ENCODE results near the gene CSF1R.

CSF1R gene

DNA sequence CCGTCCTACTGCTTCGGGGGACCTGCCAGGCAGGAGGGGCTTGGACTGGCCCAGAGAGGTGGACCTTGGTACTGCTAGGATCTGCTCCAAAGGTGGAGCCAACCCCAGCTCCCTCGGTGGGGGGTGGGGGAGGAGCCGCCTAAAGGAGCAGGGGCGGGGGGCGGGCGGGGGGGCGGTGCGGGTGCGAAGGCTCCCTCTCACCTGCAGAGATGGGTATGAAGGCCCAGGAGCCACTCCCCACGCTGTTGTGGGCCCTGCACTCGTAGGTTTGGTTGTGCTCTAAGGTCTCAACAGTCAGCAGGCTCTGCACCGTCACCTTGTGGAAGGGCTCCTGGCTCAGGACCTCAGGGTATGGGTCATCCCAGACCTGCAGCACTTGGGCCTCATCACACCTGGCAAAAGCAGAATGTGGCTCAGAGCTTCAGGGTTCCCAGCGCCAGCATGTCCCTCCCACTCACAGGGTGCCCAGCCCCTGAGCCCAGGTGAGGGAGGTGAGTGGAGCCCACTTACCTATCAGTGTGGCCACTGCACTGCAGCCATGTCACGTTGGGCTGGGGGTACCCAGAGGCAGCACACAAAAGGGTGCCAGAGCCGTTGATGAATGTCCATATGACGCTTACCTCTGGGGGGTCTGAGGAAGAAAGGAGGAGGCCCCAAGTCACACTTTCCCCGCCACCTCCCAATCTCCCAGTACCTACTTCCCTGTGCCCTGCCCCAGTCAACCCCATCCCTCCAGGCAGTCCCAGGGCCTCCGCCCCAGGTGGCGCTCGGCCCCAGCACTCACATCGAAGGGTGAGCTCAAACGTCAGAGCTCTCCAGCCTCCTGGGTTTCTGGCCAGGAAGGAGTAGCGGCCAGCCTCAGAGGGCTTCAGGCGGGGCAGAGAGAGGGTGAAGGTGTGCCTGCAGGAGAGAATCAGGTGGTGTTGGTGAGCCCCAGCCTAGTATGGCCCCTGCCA, 16.4 kb downstream of the CSF1R start:
- DNase-seq: no peak

- DNase-seq: no peak
Observed at GRCh38 chr5:150068961-150069645, 17.3 kb downstream of the CSF1R start.

GRCh38 chr5:150068472-150068871, 17.9 kb downstream of the CSF1R start:
- DNase-seq: peak; percentile 8

GRCh38 chr5:150068071-150068470, 18.3 kb downstream of the CSF1R start:
- no peak for DNase-seq

DNA sequence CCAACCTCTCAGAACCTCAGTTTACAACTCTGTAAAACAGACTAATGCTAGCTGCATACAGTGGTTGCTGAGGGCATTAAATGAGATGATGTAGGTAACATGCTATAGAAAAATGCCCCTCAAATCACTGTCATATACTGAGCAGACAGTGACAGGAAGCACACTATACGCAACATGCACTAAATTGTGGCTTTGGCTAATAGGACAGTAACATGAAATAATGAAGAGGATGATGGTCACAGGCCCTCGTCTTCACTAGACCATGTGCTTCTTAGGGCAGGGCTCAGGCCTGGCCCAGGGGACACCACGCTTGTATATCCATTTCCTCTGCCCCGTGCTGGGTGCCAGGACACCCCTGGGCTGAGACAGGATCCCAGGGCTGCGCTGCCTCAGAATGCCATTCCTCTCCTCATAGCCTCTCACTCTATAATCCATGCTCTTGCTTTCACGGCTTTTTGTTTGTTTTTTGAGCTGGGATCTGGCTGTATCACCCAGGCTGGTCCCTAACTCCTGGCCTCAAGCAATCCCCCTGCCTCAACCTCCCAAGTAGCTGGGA, 18.9 kb downstream of the CSF1R start:
- no peak for DNase-seq

DNA sequence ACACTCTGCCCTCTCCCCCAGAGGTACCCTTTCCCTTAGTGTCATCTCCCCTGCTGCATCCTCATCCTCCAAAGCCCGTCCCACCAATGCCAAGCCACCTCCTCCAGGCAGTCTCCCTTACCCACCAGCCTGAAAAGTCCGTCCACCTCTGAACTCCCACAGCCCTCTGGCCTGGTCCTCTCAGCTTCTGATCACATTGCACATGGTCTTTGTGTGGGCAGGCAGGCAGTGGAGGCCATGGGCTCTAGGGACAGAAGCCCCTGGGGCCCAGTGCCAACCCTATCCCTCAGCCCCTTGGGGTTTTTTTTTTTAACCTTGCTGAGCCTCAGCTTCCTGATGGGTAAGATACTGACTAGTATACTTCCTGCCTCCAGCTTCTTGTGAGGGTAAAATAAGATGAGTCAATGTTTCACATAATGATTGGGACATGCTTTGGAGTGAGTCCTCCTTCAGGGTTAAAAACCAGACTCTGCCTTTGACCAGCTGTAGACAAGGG, 19.4 kb downstream of the CSF1R start:
- no peak for DNase-seq

GRCh38 chr5:150066436-150066835, 19.9 kb downstream of the CSF1R start:
- no peak for DNase-seq

DNA sequence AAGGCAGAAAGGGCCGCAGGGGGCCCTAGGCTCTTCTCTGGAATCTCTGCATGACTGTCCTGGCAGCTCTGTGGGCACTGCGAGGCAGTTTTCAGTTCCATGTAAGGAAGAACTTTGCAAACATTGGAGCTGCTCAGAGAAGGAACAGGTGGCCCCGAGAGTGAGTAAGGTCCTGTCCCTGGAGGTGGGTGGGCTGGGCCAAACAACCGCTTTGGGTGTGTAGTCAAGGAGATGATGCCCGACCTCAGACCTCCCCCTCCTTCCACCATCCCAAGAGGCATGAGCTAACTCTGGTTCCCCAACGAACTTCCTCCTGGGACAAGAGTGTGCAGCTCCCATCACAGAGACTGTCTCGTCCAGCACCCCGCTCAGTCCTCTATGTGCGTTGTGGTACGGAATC, 20.5 kb downstream of the CSF1R start:
- DNase-seq: no peak

- no peak for DNase-seq
Observed at GRCh38 chr5:150065346-150065745, 21.0 kb downstream of the CSF1R start.

GRCh38 chr5:150064681-150065220, 21.6 kb downstream of the CSF1R start:
- peak; percentile 80 for DNase-seq

DNA sequence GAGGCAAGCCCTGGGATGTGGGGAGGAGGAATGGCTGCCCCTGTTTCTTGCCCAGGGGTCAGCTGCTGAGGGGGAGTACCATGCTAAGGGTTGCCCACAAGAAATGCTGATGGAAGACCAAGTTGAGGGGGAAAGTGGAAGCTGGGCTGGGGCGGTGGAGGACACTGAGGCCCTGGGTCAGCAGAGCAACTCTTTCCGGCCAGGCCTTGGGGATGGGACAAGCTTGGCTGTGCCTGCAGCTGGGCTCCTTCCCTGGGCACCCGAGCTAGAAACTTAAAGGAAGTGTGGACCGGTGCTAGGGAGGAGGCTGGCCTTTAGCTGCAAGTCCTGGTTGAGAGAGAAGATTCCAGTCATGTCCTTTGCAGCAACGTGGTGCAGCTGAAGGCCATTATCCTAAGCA, 22.7 kb downstream of the CSF1R start:
- DNase-seq: no peak

GRCh38 chr5:150062216-150062922, 24.0 kb downstream of the CSF1R start:
- DNase-seq: no peak

- no peak for DNase-seq
Observed at GRCh38 chr5:150061538-150061995, 24.8 kb downstream of the CSF1R start.

GRCh38 chr5:150060471-150060870, 25.9 kb downstream of the CSF1R start:
- no peak for DNase-seq

DNA sequence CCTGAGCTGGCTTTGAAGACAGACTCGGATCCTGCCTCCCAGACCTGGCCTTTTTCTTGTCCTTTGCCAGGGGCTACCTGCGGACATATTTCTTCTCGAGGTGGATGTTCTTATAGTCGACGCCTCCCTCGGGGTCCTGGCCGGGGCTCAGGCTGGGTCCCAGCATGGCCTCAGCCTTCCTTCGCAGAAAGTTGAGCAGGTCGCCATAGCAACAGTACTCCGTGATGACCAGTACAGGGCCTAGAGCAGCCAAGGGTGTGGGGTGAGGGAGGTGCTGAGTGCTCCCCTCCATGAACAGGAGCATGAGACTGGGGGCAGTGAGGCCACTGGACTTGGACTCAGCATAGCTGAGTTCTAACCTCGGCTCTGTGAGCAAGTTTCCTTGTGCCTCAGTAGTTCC, 26.7 kb downstream of the CSF1R start:
- DNase-seq: no peak

DNA sequence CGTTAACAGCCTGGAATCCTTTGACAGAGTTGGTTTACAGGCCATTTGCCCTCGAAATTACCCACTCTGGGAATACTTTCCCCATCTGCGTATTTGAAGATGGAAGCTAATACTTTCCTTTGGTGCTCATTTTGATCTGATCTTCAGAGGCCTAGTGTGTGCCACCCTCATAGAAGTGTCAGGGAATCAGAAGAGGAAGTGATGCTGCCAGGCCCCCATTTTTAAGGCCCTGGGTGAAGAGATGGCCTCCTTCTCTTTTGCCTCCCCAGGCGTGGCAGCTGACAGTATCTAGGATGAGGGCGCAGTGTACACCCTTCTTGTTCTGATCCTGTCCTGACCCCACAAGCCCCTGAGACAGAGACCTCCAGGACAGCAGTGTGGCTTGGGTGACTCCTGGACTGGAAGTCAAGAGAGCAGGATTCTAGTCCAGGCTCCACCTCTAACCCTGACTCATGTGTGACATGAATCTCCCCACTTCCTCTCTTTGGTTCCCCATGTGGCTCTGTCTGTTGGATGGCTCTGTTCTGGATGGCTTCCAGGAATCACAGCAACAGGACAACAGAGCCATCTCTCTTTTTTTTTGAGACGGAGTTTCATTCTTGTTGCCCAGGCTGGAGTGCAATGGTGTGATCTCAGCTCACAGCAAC, 27.8 kb downstream of the CSF1R start:
- DNase-seq: peak; percentile 9

- DNase-seq: no peak
Observed at GRCh38 chr5:150057996-150058395, 28.4 kb downstream of the CSF1R start.

GRCh38 chr5:150057511-150057910, 28.8 kb downstream of the CSF1R start:
- no peak for DNase-seq

DNA sequence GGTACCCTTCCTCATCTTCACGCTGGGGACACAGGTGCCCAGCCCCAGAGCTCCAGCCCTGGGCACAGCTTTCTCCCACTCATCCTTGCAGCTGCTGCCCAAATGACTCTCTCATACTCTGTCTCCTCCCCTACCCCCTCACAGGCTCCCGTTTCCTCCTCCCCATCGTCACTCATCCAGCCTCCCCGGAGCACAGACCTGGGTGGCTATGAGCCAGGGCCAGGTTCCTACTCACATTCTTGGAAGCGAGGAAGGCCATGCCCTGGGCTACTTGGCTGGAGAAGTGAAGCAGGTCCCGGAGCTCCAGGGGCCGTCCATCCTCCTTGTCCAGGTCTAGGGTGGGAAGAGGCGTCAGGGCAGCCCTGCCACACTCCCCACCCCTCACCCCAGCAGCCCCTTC, 29.3 kb downstream of the CSF1R start:
- no peak for DNase-seq

- DNase-seq: no peak
Observed at GRCh38 chr5:150056075-150056443, 30.3 kb downstream of the CSF1R start.

- no peak for DNase-seq
Observed at GRCh38 chr5:150055326-150056074, 30.9 kb downstream of the CSF1R start.
